GM12878 (cell line): ENCODE measurements around the gene BTF3. TPM values are rescaled to one million over a fixed set of nuclear protein-coding genes. Genes with fewer than 3 reads are reported as not detected.

Experiments used
- ATAC-seq: fragments of 200-7000 bp; cut with Tn5 transposase; 3 replicates; pipeline ENCODE4 v1.9.1; 2020; ENCODE audit warnings: mild to moderate bottlenecking, moderate library complexity
- BruUV-seq: library from RNA; stranded (reverse); fragments of 400-500 nt; replicated peaks from 2 replicates; lab custom pipeline; 2021; lab: Mats Ljungman, UMichigan
- CTCF ChIA-PET: fragments of 300-600 bp; sonication (Branson Sonifier 250); formaldehyde crosslinking; extraction: SDS; loops from one replicate; lab custom pipeline; 2021; ENCODE audit warnings: inconsistent platforms; lab: Yijun Ruan, JAX
- POLR2A ChIA-PET: fragments of 350-600 bp; formaldehyde crosslinking; extraction: SDS; loops from one replicate; lab custom pipeline; 2021; ENCODE audit warnings: inconsistent platforms; lab: Charles Lee
- RAD21 ChIA-PET: fragments of 300-600 bp; sonication (Branson Sonifier 250); formaldehyde crosslinking; loops from one replicate; lab custom pipeline; 2023; ENCODE audit warnings: antibody characterized with exemption; ENCODE audit not compliant: unreplicated experiment; lab: Charles Lee
- SMC1A ChIA-PET: fragments of 300-600 bp; sonication (Branson Sonifier 250); formaldehyde crosslinking; loops from one replicate; lab custom pipeline; 2023; ENCODE audit not compliant: unreplicated experiment, uncharacterized antibody; lab: Charles Lee
- DNase-seq: peaks from one replicate; pipeline ENCODE4 v3.0.0-alpha.2; 2011; ENCODE audit warnings: low read depth, low spot score
- FAIRE-seq: peaks from 3 replicates; lab custom pipeline; 2011; peaks lifted over from hg19 to GRCh38; lab: Jason Lieb, UNC
- H2AFZ ChIP-seq: 2 replicates; pipeline ENCODE4 v1.6.0; 2011; ENCODE audit warnings: low read depth, low read length, control low read depth; ENCODE audit not compliant: control insufficient read depth
- H3K27ac ChIP-seq: 2 replicates; pipeline ENCODE4 v1.5.1; 2011; ENCODE audit warnings: control low read depth; ENCODE audit not compliant: control insufficient read depth, insufficient read depth
- H3K27me3 ChIP-seq, 2 experiments: replicated peaks in 1 of 2; 2 replicates each; pipeline versions ENCODE4 v1.6.0 to v1.6.1; 2011; ENCODE audit warnings: low read length in 1 of 2; ENCODE audit not compliant: control insufficient read depth in 2 of 2, insufficient read depth in 2 of 2
- H3K36me3 ChIP-seq, 2 experiments: 2 replicates each; pipeline ENCODE4 v1.5.1; 2011; ENCODE audit warnings: low read length in 1 of 2; ENCODE audit not compliant: control insufficient read depth in 2 of 2, insufficient read depth in 2 of 2
- H3K4me1 ChIP-seq: 2 replicates; pipeline ENCODE4 v1.6.1; 2011; ENCODE audit warnings: mild to moderate bottlenecking, low read length, moderate library complexity, mixed read lengths; ENCODE audit not compliant: control insufficient read depth, insufficient read depth
- H3K4me2 ChIP-seq: 2 replicates; pipeline ENCODE4 v1.6.0; 2011; ENCODE audit warnings: control low read depth; ENCODE audit not compliant: control insufficient read depth, insufficient read depth
- H3K4me3 ChIP-seq: fragments of 200-600 bp; sonication (generic); 2 replicates; pipeline ENCODE4 v1.5.1; 2016
- H3K79me2 ChIP-seq: 2 replicates; pipeline ENCODE4 v1.6.0; 2011; ENCODE audit warnings: low read length; ENCODE audit not compliant: control insufficient read depth, insufficient read depth
- H3K9ac ChIP-seq: 2 replicates; pipeline ENCODE4 v1.8.0; 2011; ENCODE audit warnings: low read length, control low read depth, mixed read lengths; ENCODE audit not compliant: control insufficient read depth, insufficient read depth
- H3K9me3 ChIP-seq: replicated peaks from 3 replicates; pipeline ENCODE4 v1.5.1; 2011; ENCODE audit warnings: mild to moderate bottlenecking, low read length; ENCODE audit not compliant: control insufficient read depth, insufficient read depth
- H4K20me1 ChIP-seq: 2 replicates; pipeline ENCODE4 v1.6.0; 2011; ENCODE audit not compliant: control insufficient read depth, insufficient read depth
- BHLHE40 ChIP-seq, 2 experiments: fragments of 450-650 bp in 1 of 2; IDR thresholded peaks; 2 replicates each; pipeline ENCODE4 v1.6.1; 2011 to 2017; ENCODE audit warnings: low read depth in 2 of 2, borderline replicate concordance in 1 of 2, improper control_type of control experiment in 1 of 2, low read length in 1 of 2, mild to moderate bottlenecking in 1 of 2
- CHD4 ChIP-seq: fragments of 200-600 bp; sonication (generic); IDR thresholded peaks from 2 replicates; pipeline ENCODE4 v1.6.1; 2016; ENCODE audit warnings: mild to moderate bottlenecking
- CREM ChIP-seq: IDR thresholded peaks from 2 replicates; pipeline ENCODE4 v1.6.1; 2014; ENCODE audit warnings: antibody characterized with exemption, low read depth
- CTCF ChIP-seq, 3 experiments: IDR thresholded peaks in 2 of 3; conservative IDR thresholded peaks in 1 of 3; 2 replicates each; pipeline ENCODE4 v1.5.1; 2011; ENCODE audit warnings: low read depth in 3 of 3, low read length in 3 of 3, mild to moderate bottlenecking in 3 of 3, control low read depth in 2 of 3, moderate library complexity in 2 of 3, inconsistent platforms in 1 of 3, mixed read lengths in 1 of 3; ENCODE audit not compliant: control insufficient read depth in 2 of 3, insufficient read depth in 1 of 3; ENCODE audit errors: extremely low read depth in 1 of 3
- EGR1 ChIP-seq, 2 experiments: IDR thresholded peaks; 1 replicate in 1 of 2; 2 replicates in 1 of 2; pipeline ENCODE4 v1.6.1; 2011 to 2012; ENCODE audit warnings: low read depth in 2 of 2, low read length in 2 of 2, borderline replicate concordance in 1 of 2, mild to moderate bottlenecking in 1 of 2, moderate library complexity in 1 of 2
- HDGF ChIP-seq: fragments of 450-650 bp; IDR thresholded peaks from 2 replicates; pipeline ENCODE4 v1.6.1; 2016; ENCODE audit warnings: antibody characterized with exemption
- IRF4 ChIP-seq: IDR thresholded peaks from 2 replicates; pipeline ENCODE4 v1.6.1; 2011; ENCODE audit warnings: low read depth, low read length
- NBN ChIP-seq: fragments of 450-650 bp; IDR thresholded peaks from 2 replicates; pipeline ENCODE4 v1.6.1; 2016
- NR2C1 ChIP-seq: fragments of 450-650 bp; IDR thresholded peaks from 2 replicates; pipeline ENCODE4 v1.6.1; 2017; ENCODE audit warnings: antibody characterized with exemption, mild to moderate bottlenecking, moderate library complexity
- RAD21 ChIP-seq: IDR thresholded peaks from 2 replicates; pipeline ENCODE4 v1.6.1; 2011; ENCODE audit warnings: mild to moderate bottlenecking, low read depth, low read length, moderate library complexity; ENCODE audit not compliant: insufficient read depth
- RB1 ChIP-seq: fragments of 450-650 bp; formaldehyde crosslinking; IDR thresholded peaks from 2 replicates; pipeline ENCODE4 v1.6.1; 2017; ENCODE audit warnings: mild to moderate bottlenecking, borderline replicate concordance
- RBBP5 ChIP-seq: fragments of 200-600 bp; sonication (generic); conservative IDR thresholded peaks from 2 replicates; pipeline ENCODE4 v1.6.1; 2016
- RUNX3 ChIP-seq: IDR thresholded peaks from 2 replicates; pipeline ENCODE4 v1.6.1; 2012; ENCODE audit warnings: low read length, inconsistent platforms
- SMARCA5 ChIP-seq: fragments of 450-650 bp; IDR thresholded peaks from 2 replicates; pipeline ENCODE4 v1.6.1; 2017; ENCODE audit warnings: mild to moderate bottlenecking
- SMC3 ChIP-seq: IDR thresholded peaks from 2 replicates; pipeline ENCODE4 v1.6.1; 2011; ENCODE audit warnings: low read length, improper control_type of control experiment, borderline replicate concordance
- STAT1 ChIP-seq: fragments of 450-650 bp; conservative IDR thresholded peaks from 2 replicates; pipeline ENCODE4 v1.6.1; 2014; ENCODE audit warnings: antibody characterized with exemption, mild to moderate bottlenecking
- USF1 ChIP-seq: IDR thresholded peaks from 2 replicates; pipeline ENCODE4 v1.6.1; 2011; ENCODE audit warnings: borderline replicate concordance, low read depth, mild to moderate bottlenecking, moderate library complexity, mixed read lengths, low read length; ENCODE audit not compliant: insufficient read depth; ENCODE audit errors: extremely low read length
- YY1 ChIP-seq: IDR thresholded peaks from 2 replicates; pipeline ENCODE4 v1.6.1; 2011; ENCODE audit warnings: low read depth, mild to moderate bottlenecking, low read length
- WGBS: methylation state at CpG from one replicate; pipeline ENCODE4 v1.1.6; 2016; ENCODE audit warnings: low lambda C conversion rate; ENCODE audit not compliant: insufficient replicate concordance, insufficient coverage; ENCODE audit errors: missing lambda C conversion rate; 5-methylcytosine and 5-hydroxymethylcytosine counted together
- in situ Hi-C: fragments of 300-500 bp; cut with MboI; formaldehyde crosslinking; loops from 9 replicates; pipeline ENCODE4 v1.14.3; 2018; ENCODE audit warnings: mixed read lengths
- intact Hi-C: fragments of 100-400 bp; cut with micrococcal nuclease; formaldehyde crosslinking; loops from one replicate; pipeline ENCODE4 v1.14.2; 2022; ENCODE audit not compliant: unreplicated experiment
- polyA plus RNA-seq, 11 experiments: library from polyadenylated mRNA; depleted of rRNA in 4 of 11; unstranded in 6 of 11; stranded (reverse) in 5 of 11; fragments of >200 nt; fragmentation: Nextera tagmentation in 4 of 11; fragmentation: Illumina TruSeq in 1 of 11; extraction: Ambion mirVana in 4 of 11; extraction: Trizol in 1 of 11; gene quantifications; 1 replicate in 1 of 11; 2 replicates in 10 of 11; pipeline versions ENCODE4 v1.2.1 to v1.2.3, GENCODE V29; 2011 to 2016; ENCODE audit warnings: inconsistent platforms in 2 of 11, missing spikeins in 2 of 11, low read depth in 1 of 11
- total RNA-seq, 4 experiments: library from RNA; depleted of rRNA in 3 of 4; stranded (reverse); fragments of >200 nt in 3 of 4; fragmentation: Illumina TruSeq in 1 of 4; extraction: Trizol in 1 of 4; gene quantifications; 2 replicates each; pipeline versions ENCODE4 v1.2.1 to v1.2.3, GENCODE V29; 2013 to 2021

BTF3 gene
- total and polyA plus RNA-seq, 10 of the 15 experiments (the other 5 are each of a cell fraction or from before 2014, with no cell fraction given) = 492 to 1,650 (median 904) TPM

- H2AFZ ChIP-seq = peak overlapping the region; percentile 87
- no peaks in the 10 kb centered on the region for H4K20me1 ChIP-seq
- FAIRE-seq = peak; percentile 99
- no peak overlapping the region for H3K27ac ChIP-seq
- DNase-seq = peak; percentile 48
- in situ Hi-C loops = no loop called here
- SMC1A ChIA-PET = interaction anchor here (0.6 to 6.2 kb wide), 6 partner anchors 17 to 275 kb away, joined by 3 to 48 read pairs (median 4); no protein-coding TSS in a partner anchor
- H3K36me3 ChIP-seq = no peaks in the 10 kb centered on the region
- H3K9me3 ChIP-seq = no peaks in the 10 kb centered on the region
- no peaks in the 10 kb centered on the region for H3K4me1 ChIP-seq
- peak; percentile 100 for ATAC-seq
- intact Hi-C loops = loop anchor here (1.0 to 2.0 kb wide), 2 partner anchors 18 to 273 kb away; no protein-coding TSS in a partner anchor
- peak; percentile 62; the same call in 1 of the 2 replicates for TF ChIP-seq SMARCA5
- TF ChIP-seq SMC3 = peak; percentile 66; the same call in 1 of the 2 replicates
- TF ChIP-seq NR2C1 = no peak
- no peak for TF ChIP-seq RBBP5
- TF ChIP-seq EGR1 (IDR thresholded peaks at IDR 0.05; ENCODE audit: borderline replicate concordance in 1 of 2, low read depth in 2 of 2, low read length in 2 of 2) = peak in 1 of 2 experiments; percentile 49; a peak in 1 of 3 replicates
- no peak for TF ChIP-seq STAT1
- 0 out of 2 replicates have a peak, but pooled peaks have one; percentile 32 for TF ChIP-seq IRF4
- TF ChIP-seq CTCF (IDR thresholded peaks at IDR 0.05 in 2 of 3, conservative IDR thresholded peaks at IDR 0.05 in 1 of 3; ENCODE audit: control insufficient read depth in 2 of 3, extremely low read depth in 1 of 3, insufficient read depth in 1 of 3, low read depth in 3 of 3, low read length in 3 of 3) = peak; percentile 83 to 96 (median 92)
- TF ChIP-seq USF1 = no peak
- 0 out of 2 replicates have a peak, but pooled peaks have one; percentile 58 for TF ChIP-seq RB1
- peak; percentile 48; the same call in 1 of the 2 replicates for TF ChIP-seq NBN
- TF ChIP-seq CREM = peak; percentile 32; the same call in 1 of the 2 replicates
- TF ChIP-seq YY1 = 0 out of 2 replicates have a peak, but pooled peaks have one; percentile 43
- TF ChIP-seq HDGF = peak; percentile 91
- TF ChIP-seq CHD4 = no peak
- TF ChIP-seq RAD21 = peak; percentile 91
- TF ChIP-seq RUNX3 = 0 out of 2 replicates have a peak, but pooled peaks have one; percentile 29
- TF ChIP-seq BHLHE40 (IDR thresholded peaks at IDR 0.05; ENCODE audit: borderline replicate concordance in 1 of 2, low read depth in 2 of 2, low read length in 1 of 2) = 0 out of 4 replicates have a peak, but pooled peaks of 1 of the 2 experiments have one; percentile 17
- CTCF ChIA-PET = interaction anchor here (0.7 to 10.3 kb wide), 9 partner anchors 12 to 78 kb away, joined by 3 to 139 read pairs (median 6); partner anchors contain the start of gene BTF3
- POLR2A ChIA-PET = no interaction called here
- RAD21 ChIA-PET = interaction anchor here (0.7 to 1.8 kb wide), 4 partner anchors 16 to 272 kb away, joined by 3 to 5 read pairs (median 3); no protein-coding TSS in a partner anchor
- WGBS = 7% methylated on average over 16 of the region's 16 CpGs
- no peaks in the 10 kb centered on the region for H3K79me2 ChIP-seq
- H3K27me3 ChIP-seq = no peaks in the 10 kb centered on the region
- H3K4me2 ChIP-seq = peak overlapping the region; percentile 15
- H3K4me3 ChIP-seq = no peak overlapping the region
- no peak overlapping the region for H3K9ac ChIP-seq
- BruUV-seq = no TSS peak
These were observed 21.5 kb downstream of the BTF3 start for GRCh38 chr5:73519531-73520283.
